Heart left ventricle (tissue), 16 donors: Measurements from ENCODE around the gene VSIG10. TPM values are rescaled to one million over a fixed set of nuclear protein-coding genes. Genes with fewer than 3 reads are reported as not detected.

Experiments
- ATAC-seq, 4 donors: fragments of 200-7000 bp; cut with Tn5 transposase; one replicate each; pipeline ENCODE4 v1.9.1; 2020 to 2022; ENCODE audit warnings: moderate library complexity in 4 of 4, mild to moderate bottlenecking in 3 of 4, moderate number of reproducible peaks in 1 of 4
- DNase-seq, 5 donors: peaks; one replicate each; pipeline ENCODE4 v3.0.0-alpha.2; 2020
- H3K27ac ChIP-seq, 12 donors: fragments of 200-600 bp; sonication (generic) in 4 of 12; one replicate each; pipeline versions ENCODE4 v1.5.0 to v1.8.0; 2016 to 2022; ENCODE audit warnings: mild to moderate bottlenecking in 2 of 12
- H3K27me3 ChIP-seq, 9 donors: fragments of 200-600 bp; sonication (generic) in 2 of 9; one replicate each; pipeline versions ENCODE4 v1.5.1 to v1.8.0; 2016 to 2022; ENCODE audit warnings: mild to moderate bottlenecking in 3 of 9
- H3K36me3 ChIP-seq, 9 donors: fragments of 200-600 bp; sonication (generic) in 2 of 9; one replicate each; pipeline versions ENCODE4 v1.5.0 to v1.8.0; 2018 to 2022; ENCODE audit warnings: mild to moderate bottlenecking in 2 of 9
- H3K4me1 ChIP-seq, 12 donors: fragments of 200-600 bp; sonication (generic) in 4 of 12; one replicate each; pipeline versions ENCODE4 v1.5.0 to v1.8.0; 2016 to 2022; ENCODE audit warnings: mild to moderate bottlenecking in 3 of 12
- H3K4me3 ChIP-seq, 12 donors: fragments of 200-600 bp; sonication (generic) in 4 of 12; one replicate each; pipeline versions ENCODE4 v1.5.0 to v1.8.0; 2017 to 2022; ENCODE audit warnings: mild to moderate bottlenecking in 9 of 12, moderate library complexity in 4 of 12
- H3K9me3 ChIP-seq, 12 donors: fragments of 200-600 bp; sonication (generic) in 4 of 12; one replicate each; pipeline versions ENCODE4 v1.5.0 to v1.8.0; 2016 to 2022; ENCODE audit warnings: mild to moderate bottlenecking in 1 of 12
- POLR2A ChIP-seq, 2 donors: fragments of 450-650 bp; IDR thresholded peaks; one replicate each; pipeline ENCODE4 v1.6.1; 2017; ENCODE audit warnings: antibody characterized with exemption in 2 of 2, mild to moderate bottlenecking in 2 of 2, moderate library complexity in 2 of 2
- WGBS, 4 donors: extraction: QIAGEN DNeasy Blood & Tissue Kit in 2 of 4; methylation state at CpG; one replicate each; pipeline versions ENCODE4 v1.1.5 to v1.1.7; 2013 to 2018; 5-methylcytosine and 5-hydroxymethylcytosine counted together
- intact Hi-C, 10 donors: fragments of 100-400 bp; cut with DNase I; formaldehyde crosslinking; loops; one replicate each; pipeline versions ENCODE4 v1.11.1 to v1.14.2; 2022
- polyA plus RNA-seq, 2 donors: library from polyadenylated mRNA; stranded (reverse); fragments of 200-250 nt; gene quantifications; one replicate each; pipeline ENCODE4 v1.2.3, GENCODE V29; 2013
- total RNA-seq, 9 donors: library from RNA; depleted of rRNA in 2 of 9; stranded (reverse); fragments of >200 nt in 2 of 9; fragmentation: NEBNext Ultra II Directional in 3 of 9; extraction: Animal tissue kit (Norgen Biotek cat#: 25700) in 3 of 9; gene quantifications; one replicate each; pipeline versions ENCODE4 v1.1.0 to v1.2.4, GENCODE V29; 2016 to 2023
- TF ChIP-seq, protein P1 (sequence below), 12 donors: fragments of 200-600 bp; sonication (generic) in 4 of 12; IDR thresholded peaks; one replicate each; pipeline versions ENCODE4 v1.5.0 to v1.8.0; 2018 to 2022; ENCODE audit warnings: antibody characterized with exemption in 12 of 12, mild to moderate bottlenecking in 5 of 12
- donor health status: ischemic (EF 13 %, LVEDD 7.1; RV severe dilation, severe dysfunction).
- donor health status: healthy with polysubstance abuse.
- donor health status: DM: no; HTN: yes; CAD: no.
- donor health status: DM: no; HTN: no; CAD: no.
- donor health status: ischemic (EF 25% LVEDD 6.9; RV normal size, moderate dysfunction).
- donor health status: ischemic (EF 25% LVEDD 5.7; RV mildly dilated, moderate dysfunction).
- donor health status: healthy.
- donor health status: DM: yes; HTN: yes; CAD: no.
- donor health status: ischemic (EF 35%, LVEDD 5.7; RV mildly dilated, moderate dysfunction).
- donor health status: nonischemic (EF 11% LVEDD 7.7; RV severe dilation, severe dysfunction).
- donor health status: DM: yes; HTN: yes; CAD: no.
- donor health status: PGD.
- donor health status: ischemic (EF 29% LVEDD 5.4; RV normal size, mild dysfunction).
- donor health status: nonischemic (EF 23%, LVEDD 6.1; RV moderate dilation, normal function).

The VSIG10 gene
- total and polyA plus RNA-seq, 11 donors = 6.3 to 17.7 (median 10.7) TPM

DNA sequence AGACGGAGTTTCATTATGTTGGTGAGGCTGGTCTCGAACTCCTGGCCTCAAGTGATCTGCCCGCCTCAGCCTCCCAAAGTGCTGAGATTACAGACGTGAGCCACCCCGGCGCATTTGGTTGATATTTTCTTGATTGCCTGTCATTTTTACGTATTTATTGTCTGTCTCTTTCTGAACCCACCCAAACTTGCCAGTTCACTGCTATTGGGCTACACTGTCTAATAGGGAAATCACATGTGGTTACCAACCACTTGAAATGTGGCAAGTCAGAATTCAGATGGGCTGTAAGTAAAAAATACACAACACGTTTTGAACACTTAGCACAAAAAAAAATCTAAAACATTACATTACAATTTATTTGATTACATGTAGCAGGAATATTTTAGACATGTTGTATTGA is 44.9 kb downstream of the VSIG10 start:
- intact Hi-C loops = no loop called here
- Histone ChIP-seq H3K4me1 (peaks cover 0 to 76% (median 53%) of the 10 kb centered on the region in 12 donors), H3K27ac (peak overlapping the region in 11 of 12 donors; percentile 93 to 100 (median 98)), H3K9me3 (no peaks in the 10 kb centered on the region), H3K36me3 (no peaks in the 10 kb centered on the region), H3K27me3 (no peaks in the 10 kb centered on the region), H3K4me3 (peak overlapping the region in 1 of 12 donors; percentile 77)
- no peak for TF ChIP-seq POLR2A (IDR thresholded peaks at IDR 0.05)
- TF ChIP-seq, protein P1, sequence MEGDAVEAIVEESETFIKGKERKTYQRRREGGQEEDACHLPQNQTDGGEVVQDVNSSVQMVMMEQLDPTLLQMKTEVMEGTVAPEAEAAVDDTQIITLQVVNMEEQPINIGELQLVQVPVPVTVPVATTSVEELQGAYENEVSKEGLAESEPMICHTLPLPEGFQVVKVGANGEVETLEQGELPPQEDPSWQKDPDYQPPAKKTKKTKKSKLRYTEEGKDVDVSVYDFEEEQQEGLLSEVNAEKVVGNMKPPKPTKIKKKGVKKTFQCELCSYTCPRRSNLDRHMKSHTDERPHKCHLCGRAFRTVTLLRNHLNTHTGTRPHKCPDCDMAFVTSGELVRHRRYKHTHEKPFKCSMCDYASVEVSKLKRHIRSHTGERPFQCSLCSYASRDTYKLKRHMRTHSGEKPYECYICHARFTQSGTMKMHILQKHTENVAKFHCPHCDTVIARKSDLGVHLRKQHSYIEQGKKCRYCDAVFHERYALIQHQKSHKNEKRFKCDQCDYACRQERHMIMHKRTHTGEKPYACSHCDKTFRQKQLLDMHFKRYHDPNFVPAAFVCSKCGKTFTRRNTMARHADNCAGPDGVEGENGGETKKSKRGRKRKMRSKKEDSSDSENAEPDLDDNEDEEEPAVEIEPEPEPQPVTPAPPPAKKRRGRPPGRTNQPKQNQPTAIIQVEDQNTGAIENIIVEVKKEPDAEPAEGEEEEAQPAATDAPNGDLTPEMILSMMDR (IDR thresholded peaks at IDR 0.05) = no peak
- no peak for DNase-seq
- ATAC-seq = no peak
- WGBS, 4 donors = 86 to 91% (median 87%) methylated on average over 8 of the region's 8 CpGs

DNA sequence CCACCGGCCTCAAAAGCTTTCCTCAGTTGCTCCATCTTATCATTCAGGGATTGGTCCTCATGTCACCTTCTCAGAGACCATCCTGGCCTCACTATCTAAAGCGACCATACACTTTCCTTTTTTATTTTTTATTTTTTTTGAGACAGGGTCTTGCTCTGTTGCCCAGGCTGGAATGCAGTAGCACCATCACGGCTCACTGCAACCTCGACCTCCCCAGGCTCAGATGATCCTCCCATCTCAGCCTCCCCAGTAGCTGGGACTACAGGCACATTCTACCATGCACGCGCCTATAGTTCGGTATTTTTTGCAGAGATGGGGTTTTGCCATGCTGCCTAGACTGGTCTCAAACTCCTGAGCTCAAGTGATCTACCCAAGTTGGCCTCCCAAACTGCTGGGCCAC is 45.6 kb downstream of the VSIG10 start:
- Histone ChIP-seq H3K36me3 (no peaks in the 10 kb centered on the region), H3K9me3 (no peaks in the 10 kb centered on the region), H3K4me1 (peaks cover 4 to 77% (median 56%) of the 10 kb centered on the region in 12 donors), H3K27me3 (no peaks in the 10 kb centered on the region), H3K27ac (peak overlapping the region in 4 of 12 donors; percentile 71 to 100 (median 97)), H3K4me3 (no peak overlapping the region)
- DNase-seq (no peak), ATAC-seq (no peak)
- TF ChIP-seq, protein P1 (IDR thresholded peaks at IDR 0.05) = no peak
- WGBS, 4 donors = 88 to 98% (median 95%) methylated on average over 7 of the region's 7 CpGs
- intact Hi-C loops = no loop called here

DNA sequence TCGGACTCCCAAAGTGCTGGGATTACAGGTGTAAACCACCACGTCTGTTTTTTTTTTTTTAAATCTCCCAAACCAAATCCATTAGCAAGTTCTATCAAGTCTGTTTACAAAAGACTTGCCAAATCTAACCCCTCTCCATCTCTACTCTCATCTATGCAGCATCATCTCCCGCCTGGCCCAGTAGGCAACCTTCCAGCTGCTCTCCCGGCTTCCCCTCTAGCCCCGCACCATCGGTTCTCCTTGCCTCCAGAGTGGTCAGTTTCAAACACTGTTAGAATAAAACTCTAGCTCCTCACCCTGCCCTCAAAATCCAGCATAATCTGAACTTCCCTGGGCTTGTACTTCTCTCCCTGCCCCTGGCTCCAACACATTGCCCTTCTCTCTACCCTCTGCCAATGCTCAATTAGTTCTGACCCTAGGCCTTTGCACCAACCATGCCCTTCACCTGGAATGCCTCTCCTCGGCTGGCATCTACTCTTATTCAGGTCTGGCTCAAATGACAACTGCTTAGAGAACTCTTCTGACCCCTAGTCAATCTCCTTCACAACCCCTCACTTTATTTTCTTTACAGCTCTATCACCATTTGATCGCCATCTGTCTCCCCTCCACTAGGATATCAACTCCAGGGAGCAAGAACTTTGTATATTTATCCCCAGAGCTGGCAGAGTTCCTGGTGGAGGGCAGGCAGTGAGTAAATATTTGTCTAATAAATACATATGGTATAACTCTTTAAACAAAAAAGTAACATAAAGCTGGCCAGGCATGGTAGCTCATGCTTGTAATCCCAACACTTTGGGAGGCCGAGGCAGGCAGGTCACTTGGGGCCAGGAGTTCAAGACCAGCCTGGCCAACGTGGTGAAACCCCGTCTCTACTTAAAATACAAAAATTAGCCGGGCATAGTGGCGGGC is 47.7 kb downstream of the VSIG10 start:
- DNase-seq (no peak), ATAC-seq (no peak)
- Histone ChIP-seq H3K36me3 (peaks cover 0 to 11% (median 7%) of the 10 kb centered on the region in 9 donors), H3K27me3 (no peaks in the 10 kb centered on the region), H3K9me3 (no peaks in the 10 kb centered on the region), H3K4me1 (peaks cover 10 to 81% (median 69%) of the 10 kb centered on the region in 12 donors), H3K27ac (peak overlapping the region in 11 of 12 donors; percentile 44 to 86 (median 62)), H3K4me3 (no peak overlapping the region)
- TF ChIP-seq, protein P1 (IDR thresholded peaks at IDR 0.05) = no peak
- intact Hi-C loops = no loop called here
- WGBS, 4 donors = 65 to 74% (median 69%) methylated on average over 13 of the region's 13 CpGs

DNA sequence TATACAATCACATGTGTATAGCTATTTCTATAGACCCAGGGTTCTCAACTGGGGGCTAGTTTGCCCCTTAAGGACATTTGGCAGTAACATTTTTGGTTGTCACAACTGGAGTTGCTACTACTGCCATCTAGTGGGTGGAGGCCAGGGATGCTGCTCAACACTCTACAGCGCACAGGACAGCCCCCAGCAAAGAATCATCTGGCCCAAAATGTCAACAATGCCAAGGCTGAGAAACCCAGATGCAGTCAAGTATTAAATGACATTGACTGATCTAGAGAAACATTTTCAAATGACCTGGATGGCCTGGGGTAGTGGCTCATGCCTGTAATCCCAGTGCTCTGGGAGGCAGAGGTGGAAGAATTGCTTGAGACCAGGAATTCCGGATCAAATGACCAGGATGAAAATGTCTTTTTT is 48.7 kb downstream of the VSIG10 start:
- no peak for TF ChIP-seq POLR2A (IDR thresholded peaks at IDR 0.05)
- TF ChIP-seq, protein P1 (IDR thresholded peaks at IDR 0.05) = peak; percentile 36 to 71 (median 53)
- no peaks in the 10 kb centered on the region for H3K27me3 ChIP-seq
- H3K36me3 ChIP-seq = peaks cover 0 to 20% (median 17%) of the 10 kb centered on the region in 9 donors
- peaks cover 10 to 82% (median 67%) of the 10 kb centered on the region in 12 donors for H3K4me1 ChIP-seq
- intact Hi-C loops = no loop called here
- H3K9me3 ChIP-seq = no peaks in the 10 kb centered on the region
- WGBS, 4 donors = 60 to 72% (median 68%) methylated on average over 2 of the region's 2 CpGs
- peak overlapping the region in 11 of 12 donors; percentile 0 to 73 (median 50) for H3K27ac ChIP-seq
- ATAC-seq = no peak
- no peak overlapping the region for H3K4me3 ChIP-seq
- no peak for DNase-seq
